ENCODE results near the gene KCNJ6.

Gene KCNJ6

GRCh38 chr21:37863842-37864241 is 52.4 kb downstream of the KCNJ6 start:
- no peak for DNase-seq (ENCODE audit: low spot score)

GRCh38 chr21:37862536-37862935 is 53.7 kb downstream of the KCNJ6 start:
- peak; percentile 31 for DNase-seq (ENCODE audit: low spot score)

GRCh38 chr21:37861561-37861960 is 54.7 kb downstream of the KCNJ6 start:
- DNase-seq (ENCODE audit: low spot score) = no peak

- DNase-seq (ENCODE audit: low spot score) = no peak
Measured at GRCh38 chr21:37860416-37860815, 55.8 kb downstream of the KCNJ6 start.

- no peak for DNase-seq (ENCODE audit: low spot score)
Measured at GRCh38 chr21:37855647-37856625, 60.3 kb downstream of the KCNJ6 start.

- DNase-seq (ENCODE audit: low spot score) = no peak
Measured at GRCh38 chr21:37855271-37855646, 61.0 kb downstream of the KCNJ6 start.

GRCh38 chr21:37849506-37850102 is 66.7 kb downstream of the KCNJ6 start:
- no peak for DNase-seq (ENCODE audit: low spot score)

- DNase-seq (ENCODE audit: low spot score) = no peak
Measured at GRCh38 chr21:37848721-37849490, 67.4 kb downstream of the KCNJ6 start.

- no peak for DNase-seq (ENCODE audit: low spot score)
Measured at GRCh38 chr21:37845535-37845934, 70.7 kb downstream of the KCNJ6 start.

- no peak for DNase-seq (ENCODE audit: low spot score)
Measured at GRCh38 chr21:37843191-37843590, 73.1 kb downstream of the KCNJ6 start.

- no peak for DNase-seq (ENCODE audit: low spot score)
Measured at GRCh38 chr21:37842163-37842919, 73.9 kb downstream of the KCNJ6 start.

- DNase-seq (ENCODE audit: low spot score) = no peak
Measured at GRCh38 chr21:37837381-37837780, 78.9 kb downstream of the KCNJ6 start.

- DNase-seq (ENCODE audit: low spot score) = no peak
Measured at GRCh38 chr21:37835481-37835880, 80.8 kb downstream of the KCNJ6 start.

GRCh38 chr21:37833301-37833700 is 83.0 kb downstream of the KCNJ6 start:
- no peak for DNase-seq (ENCODE audit: low spot score)

GRCh38 chr21:37829447-37829846 is 86.8 kb downstream of the KCNJ6 start:
- no peak for DNase-seq (ENCODE audit: low spot score)

- peak; percentile 18 for DNase-seq (ENCODE audit: low spot score)
Measured at GRCh38 chr21:37828991-37829390, 87.3 kb downstream of the KCNJ6 start.

- peak; percentile 29 for DNase-seq (ENCODE audit: low spot score)
Measured at GRCh38 chr21:37828556-37828955, 87.7 kb downstream of the KCNJ6 start.

- DNase-seq (ENCODE audit: low spot score) = no peak
Measured at GRCh38 chr21:37827913-37828312, 88.3 kb downstream of the KCNJ6 start.

GRCh38 chr21:37821786-37822450 is 94.3 kb downstream of the KCNJ6 start:
- no peak for DNase-seq (ENCODE audit: low spot score)

- DNase-seq (ENCODE audit: low spot score) = no peak
Measured at GRCh38 chr21:37821092-37821491, 95.2 kb downstream of the KCNJ6 start.

GRCh38 chr21:37819372-37819771 is 96.9 kb downstream of the KCNJ6 start:
- DNase-seq (ENCODE audit: low spot score) = no peak

Data from Ammon's horn (tissue), 1 donor.